GOT3 (cell line): ENCODE measurements around the gene GPRIN2.
"Not testable (repeated sequence)": the region's sequence is repeated elsewhere in the genome, so short reads cannot be mapped to it uniquely, and the experiment has no call there.

Experiments
- DNase-seq: peaks from one replicate; lab custom pipeline; 2025; ENCODE audit warnings: mixed read lengths; lab: John Stamatoyannopoulos, UW

The GPRIN2 gene

DNA sequence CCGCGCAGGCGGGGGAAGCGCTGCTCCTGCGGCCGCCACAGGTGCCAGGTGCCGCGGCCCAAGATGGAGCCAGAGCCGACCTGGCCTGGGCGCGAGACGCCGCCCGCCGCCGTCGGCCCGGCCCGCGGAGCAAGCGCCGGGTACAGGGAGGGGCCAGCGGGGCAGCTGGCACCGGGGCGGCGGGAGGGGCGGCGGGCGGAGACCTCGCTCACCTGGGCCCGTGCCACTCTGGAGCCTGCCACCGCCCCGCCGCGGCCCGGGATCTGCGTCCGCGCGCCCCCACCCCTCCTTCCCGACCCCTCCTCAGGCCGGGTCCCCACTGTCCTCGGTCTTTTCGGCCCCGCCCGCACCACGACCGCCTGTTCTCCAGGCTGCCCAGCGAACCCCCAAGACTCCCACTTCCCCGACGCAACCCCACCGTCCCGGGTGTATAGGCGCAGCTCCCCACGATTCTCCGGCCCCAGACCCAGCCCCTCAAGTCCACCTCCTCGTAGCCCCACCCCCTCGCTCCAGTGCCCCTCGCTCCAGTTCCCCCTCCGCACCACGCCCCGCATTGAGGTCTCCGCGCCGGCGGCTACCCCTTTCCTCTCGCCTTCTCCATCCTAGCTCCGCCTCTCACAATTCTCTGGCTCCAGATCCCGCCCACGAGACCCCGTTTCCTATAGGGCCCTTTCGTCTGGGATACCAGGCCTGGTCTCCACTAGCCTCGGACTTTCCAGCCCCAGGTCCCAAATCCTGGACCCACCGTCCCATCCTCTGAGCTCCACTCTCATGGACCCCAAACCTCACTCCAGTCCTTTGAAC is at the start of gene GPRIN2:
TSS of gene GPRIN2 (minus strand) at position 144 of the 804 bp plus-strand sequence. CDS start 5,922 bp downstream, outside the sequence.
- DNase-seq, result no peak

- not testable (repeated sequence) for DNase-seq
Measured at GRCh38 chr10:46600516-46600915, 44.1 kb upstream of the GPRIN2 start.

DNA sequence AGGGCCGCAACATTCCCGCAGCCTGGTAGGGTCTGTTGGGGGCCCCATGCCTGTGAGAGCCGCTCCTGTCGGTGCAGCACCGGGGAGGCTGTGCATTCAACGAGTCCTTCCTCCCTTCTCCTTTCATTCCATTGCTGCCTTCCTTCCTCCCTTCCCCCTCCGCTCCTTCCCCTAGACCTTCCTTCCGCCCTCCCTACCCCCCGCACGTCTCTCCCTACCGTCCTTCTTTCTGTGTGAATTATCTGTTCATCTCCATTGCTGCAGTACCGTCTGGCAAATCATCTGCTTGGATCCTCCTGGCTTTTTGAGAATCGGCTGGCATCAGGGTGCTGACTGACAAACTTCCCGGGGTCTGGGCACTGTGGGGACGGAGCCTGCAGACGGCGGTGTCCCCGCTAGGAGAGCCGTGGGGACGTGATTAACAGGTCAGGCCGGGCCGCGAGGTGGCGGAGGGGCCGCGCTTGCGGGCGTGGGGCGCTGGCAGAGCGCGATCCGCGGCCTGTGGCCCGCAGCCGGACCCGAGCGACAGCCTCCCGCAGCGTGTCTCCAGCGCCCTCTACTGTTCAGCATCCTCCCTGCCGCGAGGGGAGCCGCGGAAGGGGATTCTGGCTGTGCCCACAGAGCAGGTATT is 41.3 kb upstream of the GPRIN2 start:
- DNase-seq, result not testable (repeated sequence)

DNA sequence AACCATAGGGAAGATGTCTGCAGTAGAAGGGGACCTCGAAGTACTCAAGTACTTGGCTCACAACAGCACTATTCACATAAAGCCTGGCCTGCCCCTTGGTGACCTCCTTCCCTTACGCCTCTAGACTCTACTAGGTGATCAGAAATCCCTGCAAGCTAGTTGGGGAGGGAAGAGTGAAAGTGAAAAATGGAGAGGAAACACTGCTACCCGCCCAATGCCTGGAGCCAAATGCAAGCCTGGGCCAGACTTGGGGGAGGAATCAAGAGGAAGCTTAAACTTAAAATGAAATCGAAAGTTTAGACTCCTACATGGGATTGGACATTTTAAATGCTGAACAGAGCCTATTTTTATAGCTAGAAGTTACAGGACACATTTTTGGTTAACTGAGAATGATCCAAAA is 40.1 kb upstream of the GPRIN2 start:
- DNase-seq, result not testable (repeated sequence)

- DNase-seq, result not testable (repeated sequence)
Measured at GRCh38 chr10:46594453-46595063, 38.1 kb upstream of the GPRIN2 start.

GRCh38 chr10:46593307-46593706 is 36.8 kb upstream of the GPRIN2 start:
- not testable (repeated sequence) for DNase-seq

DNA sequence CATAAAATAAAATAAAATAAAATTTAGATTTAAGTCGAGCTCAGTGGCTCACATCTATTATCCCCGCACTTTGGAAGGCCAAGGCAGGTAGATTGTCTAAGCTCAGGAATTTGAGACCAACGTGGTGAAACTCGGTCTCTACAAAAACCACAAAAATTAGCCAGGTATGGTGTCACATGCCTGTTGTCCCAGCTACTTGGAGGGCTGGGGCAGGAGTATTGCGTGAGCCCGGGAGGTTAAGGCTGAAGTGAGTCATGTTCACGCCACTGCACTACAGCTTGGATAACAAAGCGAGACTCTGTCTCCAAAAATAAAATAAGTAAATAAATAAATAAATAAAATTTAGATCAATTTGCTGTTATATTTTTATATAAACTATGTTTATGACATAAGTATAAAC is 34.6 kb upstream of the GPRIN2 start:
- not testable (repeated sequence) for DNase-seq

- DNase-seq, result not testable (repeated sequence)
Measured at GRCh38 chr10:46589589-46589988, 33.1 kb upstream of the GPRIN2 start.

DNA sequence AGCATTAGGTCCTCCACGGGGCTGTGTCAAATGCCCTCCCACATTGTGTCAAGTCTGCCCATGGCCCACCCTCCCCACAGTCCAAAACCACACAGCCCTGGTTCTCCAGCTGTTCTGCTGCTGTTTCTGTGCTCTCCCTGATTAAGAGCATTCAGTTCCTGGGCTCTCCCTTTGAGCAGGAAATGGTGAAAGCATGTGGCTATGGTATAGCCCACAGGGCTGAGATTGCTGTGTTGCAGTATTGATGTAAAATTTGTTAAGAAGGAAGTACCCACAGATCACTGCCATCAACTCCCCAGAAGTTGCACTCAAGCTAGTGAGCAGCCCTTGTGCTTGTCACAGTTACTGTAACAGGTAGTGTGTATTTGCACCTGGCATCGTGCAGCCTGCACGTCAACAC is 31.8 kb upstream of the GPRIN2 start:
- DNase-seq, result not testable (repeated sequence)

GRCh38 chr10:46587546-46587945 is 31.1 kb upstream of the GPRIN2 start:
- not testable (repeated sequence) for DNase-seq

DNA sequence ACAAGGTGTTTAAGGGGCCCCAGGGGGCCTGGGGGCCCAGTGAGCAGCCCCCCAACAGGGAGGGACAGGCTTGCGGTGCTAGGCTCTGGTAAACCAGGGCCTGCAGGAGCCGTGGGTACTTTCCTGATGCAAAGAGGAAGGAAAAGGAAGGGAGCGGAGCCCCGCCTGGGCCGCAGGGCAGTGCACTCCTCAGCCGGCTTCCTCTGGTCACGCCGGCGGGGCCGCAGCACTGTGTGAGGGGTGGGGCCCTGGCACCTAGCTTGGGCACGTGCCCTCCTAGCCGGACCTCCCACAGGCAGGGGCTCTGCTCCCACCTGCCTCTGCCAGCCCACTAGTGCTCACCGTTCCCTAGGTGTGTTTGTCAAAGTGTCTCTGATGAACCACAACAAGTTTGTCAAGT is 28.8 kb upstream of the GPRIN2 start:
- not testable (repeated sequence) for DNase-seq

DNA sequence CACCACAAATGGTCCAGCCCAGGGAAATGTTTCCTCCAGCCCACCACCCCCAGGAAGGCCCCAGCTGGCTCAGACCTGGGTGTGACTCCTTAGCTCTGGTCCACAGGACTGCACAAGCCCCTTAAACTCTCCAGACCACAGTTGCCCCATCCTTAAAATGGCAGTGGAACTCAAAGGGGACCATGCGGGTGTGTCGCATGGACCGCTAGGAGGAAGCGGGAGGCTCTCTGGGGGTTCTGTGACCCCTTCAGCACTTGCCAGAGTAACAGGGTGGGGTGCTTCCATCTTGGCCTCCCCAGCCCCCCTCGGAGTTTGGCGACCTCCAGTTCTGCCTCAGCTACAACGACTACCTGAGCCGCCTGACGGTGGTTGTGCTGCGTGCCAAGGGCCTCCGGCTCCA is 27.7 kb upstream of the GPRIN2 start:
- DNase-seq, result not testable (repeated sequence)

DNA sequence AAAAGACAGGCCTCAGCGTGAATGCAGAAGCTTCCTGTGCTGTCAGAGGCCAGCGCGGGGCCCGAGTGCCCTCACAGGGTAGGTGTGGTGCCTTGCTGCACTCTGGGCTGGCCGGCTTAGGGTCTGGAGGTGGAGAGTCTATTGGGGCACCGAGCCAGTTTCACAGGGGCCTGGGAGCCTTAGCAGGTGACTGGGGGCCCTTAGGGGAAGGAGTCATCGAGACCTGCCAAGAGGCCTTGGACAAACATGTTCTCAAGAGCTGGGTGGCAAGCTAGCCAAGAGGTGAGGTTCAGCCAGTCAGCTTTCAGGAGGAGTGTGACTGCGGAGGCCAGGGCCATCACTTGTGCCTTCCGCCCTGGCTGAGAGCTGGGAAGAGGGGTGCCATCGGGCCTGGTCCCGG is 26.1 kb upstream of the GPRIN2 start:
- not testable (repeated sequence) for DNase-seq

DNA sequence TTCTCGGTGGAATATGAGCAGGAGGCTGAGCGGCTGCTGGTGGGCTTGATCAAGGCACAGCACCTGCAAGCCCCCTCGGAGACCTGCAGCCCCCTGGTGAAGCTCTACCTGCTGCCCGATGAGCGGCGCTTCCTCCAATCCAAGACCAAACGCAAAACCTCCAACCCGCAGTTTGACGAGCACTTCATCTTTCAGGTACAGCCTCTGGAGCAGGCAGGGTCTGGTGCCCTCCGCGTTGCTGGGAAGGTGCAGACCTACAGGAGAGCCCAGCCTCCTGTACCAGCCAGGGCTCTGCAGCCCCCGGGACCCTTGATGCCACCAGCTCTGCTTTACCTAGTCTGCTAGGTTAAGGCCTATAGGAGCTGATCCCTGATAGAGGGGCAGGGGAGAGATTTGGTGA is 25.5 kb upstream of the GPRIN2 start:
- DNase-seq, result not testable (repeated sequence)

GRCh38 chr10:46579378-46579777 is 22.9 kb upstream of the GPRIN2 start:
- DNase-seq, result not testable (repeated sequence)

GRCh38 chr10:46578474-46579178 is 22.2 kb upstream of the GPRIN2 start, which contains the start of gene SYT15:
Gene SYT15, plus strand, starts transcription at chr10:46579128. Its CDS starts 41 bp downstream, at chr10:46579169.
- not testable (repeated sequence) for DNase-seq

GRCh38 chr10:46577624-46578473 is 21.4 kb upstream of the GPRIN2 start:
- DNase-seq, result not testable (repeated sequence)

DNA sequence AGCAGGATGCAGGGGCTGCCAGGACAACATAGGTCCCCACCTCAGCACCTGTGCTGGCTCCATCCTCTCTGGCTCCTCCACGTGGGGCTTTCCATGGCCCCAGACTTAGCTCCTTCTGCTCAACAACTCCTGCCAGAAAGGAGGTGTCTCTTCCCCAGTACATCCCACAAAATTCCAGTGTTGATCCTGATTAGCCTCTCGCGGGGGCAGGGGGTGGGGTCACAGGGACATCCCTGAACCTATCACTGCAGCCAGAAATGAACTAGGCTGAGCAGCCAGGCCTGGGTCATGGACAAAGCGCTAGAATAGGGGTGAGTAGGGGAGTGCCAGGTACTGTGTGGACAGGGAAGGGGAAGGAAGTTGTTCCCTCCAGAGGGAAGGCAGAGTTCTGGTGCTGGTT is 17.4 kb upstream of the GPRIN2 start:
- not testable (repeated sequence) for DNase-seq

DNA sequence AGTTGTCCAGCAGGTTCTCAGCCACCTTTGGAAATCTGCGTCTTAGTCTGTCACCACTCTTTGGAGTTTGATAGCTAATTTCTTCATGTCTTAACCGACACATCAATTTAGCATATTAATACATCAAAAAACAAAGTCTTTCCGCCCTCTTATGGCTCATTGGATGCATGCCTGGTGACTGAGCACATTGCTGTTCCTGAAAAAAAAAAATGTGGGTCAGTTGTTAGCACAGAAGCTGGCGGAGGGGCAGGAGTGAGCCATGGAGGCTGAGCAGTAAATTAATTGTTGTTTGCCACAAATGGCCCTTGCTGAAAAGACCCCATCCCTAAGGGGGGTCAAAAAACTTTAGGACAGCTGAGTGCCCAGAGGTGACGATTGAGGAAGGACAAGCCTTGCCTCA is 16.9 kb upstream of the GPRIN2 start:
- DNase-seq, result not testable (repeated sequence)

DNA sequence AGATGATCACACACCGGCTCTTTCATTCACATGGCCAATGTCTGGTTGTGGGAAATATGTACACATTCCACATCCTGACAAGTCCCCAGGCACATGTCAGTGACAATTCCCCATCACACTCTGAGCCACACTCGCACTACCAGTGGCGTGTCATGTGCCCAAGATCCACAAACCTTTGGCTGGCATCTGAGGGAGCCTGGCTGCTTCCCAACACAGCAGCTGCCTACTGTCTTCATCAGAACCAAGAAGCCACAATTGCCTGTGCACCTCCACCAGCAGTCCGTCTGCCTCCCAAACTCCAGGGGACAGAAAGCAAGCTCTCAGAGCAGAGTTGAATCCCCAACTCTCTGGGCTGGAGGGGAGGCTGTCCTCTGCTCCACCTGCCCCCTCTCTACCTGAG is 16.3 kb upstream of the GPRIN2 start:
- not testable (repeated sequence) for DNase-seq

DNA sequence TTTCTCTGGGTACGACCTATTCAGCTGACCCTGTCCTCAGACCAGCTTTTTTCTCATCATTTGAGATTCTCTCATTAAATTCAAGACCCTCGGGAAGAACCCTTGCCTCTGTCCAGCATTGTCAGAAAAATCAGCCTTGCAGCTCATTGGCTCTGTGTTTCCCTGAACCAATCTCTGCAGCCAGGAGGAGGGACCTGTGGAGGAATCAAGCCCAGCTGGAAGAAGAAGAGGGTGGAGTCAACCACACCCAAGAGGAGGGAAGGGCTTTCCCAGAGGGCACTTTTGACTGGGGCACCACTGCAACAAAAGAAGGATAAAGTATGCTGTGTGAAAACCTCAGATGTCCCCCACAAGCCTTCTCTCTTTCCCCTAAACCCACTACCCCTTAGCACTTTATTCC is 14.2 kb upstream of the GPRIN2 start:
- DNase-seq, result not testable (repeated sequence)
